Hematopoietic multipotent progenitor cell treated with erythropoietin and hydrocortisone succinate and interleukin-3 and kit ligand, for 6 days (in vitro differentiated cells): ENCODE measurements around the gene AQR.
A peak's percentile ranks its signal among the peaks of the same experiment; 100 is the strongest.
"Not testable (repeated sequence)": the region's sequence is repeated elsewhere in the genome, so short reads cannot be mapped to it uniquely, and the experiment has no call there.

Experiments used
- DNase-seq: peaks from one replicate; pipeline ENCODE4 v3.0.0-alpha.2; 2015

Gene AQR

GRCh38 chr15:34969340-34970097, at the start of gene AQR:
Gene AQR (minus strand): TSS chr15:34969742. CDS start chr15:34969613, 129 bp downstream.
- peak; percentile 99 for DNase-seq

- DNase-seq, result no peak
Observed at GRCh38 chr15:35014241-35014640, 44.7 kb upstream of the AQR start.

GRCh38 chr15:35013370-35013769, 43.8 kb upstream of the AQR start:
- DNase-seq, result no peak

GRCh38 chr15:35007397-35007796, 37.9 kb upstream of the AQR start:
- no peak for DNase-seq

- DNase-seq, result no peak
Observed at GRCh38 chr15:35005933-35006332, 36.4 kb upstream of the AQR start.

GRCh38 chr15:35003928-35004327, 34.4 kb upstream of the AQR start:
- DNase-seq, result no peak

GRCh38 chr15:35000511-35000910, 31.0 kb upstream of the AQR start:
- peak; percentile 19 for DNase-seq

- no peak for DNase-seq
Observed at GRCh38 chr15:34999906-35000305, 30.4 kb upstream of the AQR start.

GRCh38 chr15:34994925-34995324, 25.4 kb upstream of the AQR start:
- DNase-seq, result no peak

GRCh38 chr15:34993877-34994276, 24.3 kb upstream of the AQR start:
- DNase-seq, result no peak

- DNase-seq, result no peak
Observed at GRCh38 chr15:34993412-34993811, 23.9 kb upstream of the AQR start.

- DNase-seq, result peak; percentile 85
Observed at GRCh38 chr15:34988027-34988902, 18.7 kb upstream of the AQR start, which contains the start of gene ZNF770. Gene ZNF770 (minus strand): TSS chr15:34988287. CDS start chr15:34983434, 4,853 bp downstream.

GRCh38 chr15:34987609-34988026, 18.1 kb upstream of the AQR start:
- DNase-seq, result peak; percentile 22

- peak; percentile 61 for DNase-seq
Observed at GRCh38 chr15:34986771-34987480, 17.4 kb upstream of the AQR start.

- no peak for DNase-seq
Observed at GRCh38 chr15:34986326-34986725, 16.8 kb upstream of the AQR start.

- DNase-seq, result peak; percentile 64
Observed at GRCh38 chr15:34984889-34985630, 15.5 kb upstream of the AQR start.

GRCh38 chr15:34976743-34977142, 7.2 kb upstream of the AQR start:
- DNase-seq, result no peak

GRCh38 chr15:34976073-34976472, 6.5 kb upstream of the AQR start:
- DNase-seq, result no peak

- DNase-seq, result no peak
Observed at GRCh38 chr15:34973512-34973911, 4.0 kb upstream of the AQR start.

- not testable (repeated sequence) for DNase-seq
Observed at GRCh38 chr15:34970098-34970643, 629 bp upstream of the AQR start.

- no peak for DNase-seq
Observed at GRCh38 chr15:34964277-34964676, 5.3 kb downstream of the AQR start.

- DNase-seq, result no peak
Observed at GRCh38 chr15:34953851-34954250, 15.7 kb downstream of the AQR start.
